HEK293 (cell line): Measurements from ENCODE around the gene RPGR.
A peak's percentile ranks its signal among the peaks of the same experiment; 100 is the strongest.

Experiments
- CTCF ChIA-PET: fragments of 350-600 bp; formaldehyde crosslinking; extraction: SDS; loops from one replicate; lab custom pipeline; 2021; ENCODE audit warnings: antibody characterized with exemption; lab: Yijun Ruan, JAX
- POLR2A ChIA-PET: fragments of 300-600 bp; formaldehyde crosslinking; extraction: SDS; loops from one replicate; lab custom pipeline; 2020; ENCODE audit warnings: antibody characterized with exemption, inconsistent platforms; lab: Yijun Ruan, JAX
- H3K27ac ChIP-seq: fragments of 200-500 bp; sonication (Bioruptor generic); 2 replicates; pipeline ENCODE4 v1.5.1; 2014; ENCODE audit warnings: low read depth, low read length, control low read depth, inconsistent platforms; ENCODE audit errors: extremely low read depth
- H3K36me3 ChIP-seq, 2 experiments: fragments of 200-500 bp in 1 of 2; sonication (Bioruptor generic) in 1 of 2; 1 replicate in 1 of 2; 2 replicates in 1 of 2; pipeline ENCODE4 v1.5.1; 2014 to 2017; ENCODE audit warnings: inconsistent platforms in 2 of 2, low read length in 2 of 2; ENCODE audit not compliant: control insufficient read depth in 2 of 2, insufficient read depth in 1 of 2
- H3K4me1 ChIP-seq: fragments of 200-500 bp; sonication (Bioruptor generic); 2 replicates; pipeline ENCODE4 v1.5.1; 2014; ENCODE audit warnings: mild to moderate bottlenecking, low read length, inconsistent platforms; ENCODE audit not compliant: control insufficient read depth, insufficient read depth
- H3K4me3 ChIP-seq: 2 replicates; pipeline ENCODE4 v1.5.1; 2011; ENCODE audit warnings: low read depth, mild to moderate bottlenecking, control low read depth, low read length, moderate library complexity
- H3K9me3 ChIP-seq: fragments of 200-500 bp; sonication (Bioruptor generic); 2 replicates; pipeline ENCODE4 v1.5.1; 2014; ENCODE audit warnings: low read depth, low read length, inconsistent platforms; ENCODE audit not compliant: control insufficient read depth, insufficient read depth
- GLI4 ChIP-seq: fragments of 450-650 bp; formaldehyde crosslinking; IDR thresholded peaks from 2 replicates; pipeline ENCODE4 v1.5.1; 2016; ENCODE audit warnings: missing biosample characterization, missing genetic modification characterization
- KLF17 ChIP-seq: fragments of 450-650 bp; formaldehyde crosslinking; IDR thresholded peaks from 2 replicates; pipeline ENCODE4 v1.5.1; 2016; ENCODE audit warnings: missing biosample characterization, missing genetic modification characterization
- OSR2 ChIP-seq: fragments of 450-650 bp; formaldehyde crosslinking; IDR thresholded peaks from 2 replicates; pipeline ENCODE4 v1.5.1; 2016; ENCODE audit warnings: missing biosample characterization, missing genetic modification characterization
- PRDM2 ChIP-seq: fragments of 450-650 bp; formaldehyde crosslinking; IDR thresholded peaks from 2 replicates; pipeline ENCODE4 v1.5.1; 2016; ENCODE audit warnings: missing biosample characterization, missing genetic modification characterization, borderline replicate concordance
- SP2 ChIP-seq: fragments of 450-650 bp; formaldehyde crosslinking; IDR thresholded peaks from 2 replicates; pipeline ENCODE4 v1.5.1; 2016; ENCODE audit warnings: missing biosample characterization, missing genetic modification characterization
- WT1 ChIP-seq: fragments of 450-650 bp; formaldehyde crosslinking; IDR thresholded peaks from 2 replicates; pipeline ENCODE4 v1.5.1; 2016; ENCODE audit warnings: missing biosample characterization, missing genetic modification characterization
- ZBTB1 ChIP-seq: fragments of 450-650 bp; formaldehyde crosslinking; IDR thresholded peaks from 2 replicates; pipeline ENCODE4 v1.5.1; 2016; ENCODE audit warnings: missing biosample characterization, missing genetic modification characterization
- ZBTB6 ChIP-seq: fragments of 450-650 bp; formaldehyde crosslinking; IDR thresholded peaks from 2 replicates; pipeline ENCODE4 v1.5.1; 2017; ENCODE audit warnings: missing biosample characterization, missing genetic modification characterization
- ZBTB7A ChIP-seq: fragments of 450-650 bp; formaldehyde crosslinking; IDR thresholded peaks from 2 replicates; pipeline ENCODE4 v1.5.1; 2016; ENCODE audit warnings: low read depth, missing biosample characterization, missing genetic modification characterization
- ZFHX2 ChIP-seq: fragments of 450-650 bp; formaldehyde crosslinking; conservative IDR thresholded peaks from 2 replicates; pipeline ENCODE4 v1.5.1; 2016; ENCODE audit warnings: missing biosample characterization, missing genetic modification characterization
- ZNF19 ChIP-seq: fragments of 450-650 bp; formaldehyde crosslinking; IDR thresholded peaks from 2 replicates; pipeline ENCODE4; 2016; ENCODE audit warnings: missing biosample characterization, missing genetic modification characterization, low read depth
- ZNF280C ChIP-seq: fragments of 450-650 bp; formaldehyde crosslinking; IDR thresholded peaks from 2 replicates; pipeline ENCODE4 v1.5.1; 2016; ENCODE audit warnings: missing biosample characterization, missing genetic modification characterization
- ZNF354C ChIP-seq: fragments of 450-650 bp; formaldehyde crosslinking; IDR thresholded peaks from 2 replicates; pipeline ENCODE4 v1.5.1; 2016; ENCODE audit warnings: missing biosample characterization, missing genetic modification characterization, low read depth, borderline replicate concordance
- ZNF404 ChIP-seq: fragments of 450-650 bp; formaldehyde crosslinking; IDR thresholded peaks from 2 replicates; pipeline ENCODE4 v1.5.1; 2017; ENCODE audit warnings: missing biosample characterization, missing genetic modification characterization
- ZNF449 ChIP-seq: fragments of 450-650 bp; formaldehyde crosslinking; IDR thresholded peaks from 2 replicates; pipeline ENCODE4 v1.5.1; 2017; ENCODE audit warnings: missing biosample characterization, mild to moderate bottlenecking, missing genetic modification characterization, moderate library complexity
- ZNF571 ChIP-seq: fragments of 450-650 bp; formaldehyde crosslinking; IDR thresholded peaks from 2 replicates; pipeline ENCODE4 v1.5.0; 2017; ENCODE audit warnings: missing biosample characterization, missing genetic modification characterization
- ZNF624 ChIP-seq: fragments of 450-650 bp; formaldehyde crosslinking; IDR thresholded peaks from 2 replicates; pipeline ENCODE4 v1.5.1; 2017; ENCODE audit warnings: missing biosample characterization, missing genetic modification characterization
- ZNF654 ChIP-seq: fragments of 450-650 bp; formaldehyde crosslinking; IDR thresholded peaks from 2 replicates; pipeline ENCODE4 v1.5.1; 2016; ENCODE audit warnings: low read depth, missing biosample characterization, missing genetic modification characterization
- ZNF658 ChIP-seq: fragments of 450-650 bp; formaldehyde crosslinking; IDR thresholded peaks from 2 replicates; pipeline ENCODE4; 2016; ENCODE audit warnings: missing biosample characterization, missing genetic modification characterization
- ZNF768 ChIP-seq: fragments of 450-650 bp; formaldehyde crosslinking; IDR thresholded peaks from 2 replicates; pipeline ENCODE4 v1.5.1; 2018; ENCODE audit warnings: missing biosample characterization, mild to moderate bottlenecking, missing genetic modification characterization
- ZNF776 ChIP-seq: fragments of 450-650 bp; formaldehyde crosslinking; IDR thresholded peaks from 2 replicates; pipeline ENCODE4 v1.5.0; 2017; ENCODE audit warnings: missing biosample characterization, missing genetic modification characterization, borderline replicate concordance
- ZNF830 ChIP-seq: fragments of 450-650 bp; IDR thresholded peaks from 2 replicates; pipeline ENCODE4 v1.5.0; 2018; ENCODE audit warnings: missing biosample characterization, missing genetic modification characterization, low read depth, mild to moderate bottlenecking, moderate library complexity

Gene RPGR

GRCh38 chrX:38278682-38279081 lies 48.6 kb downstream of the RPGR start (continued):
- TF ChIP-seq PRDM2 (tag by site-specific recombination): no peak
- TF ChIP-seq ZNF624 (tag by site-specific recombination): no peak
- TF ChIP-seq ZNF658 (tag by site-specific recombination): no peak
- TF ChIP-seq ZNF571 (tag by site-specific recombination): no peak
- no peak for TF ChIP-seq WT1 (tag by site-specific recombination)
- TF ChIP-seq ZNF776: no peak

GRCh38 chrX:38277802-38278201 lies 49.5 kb downstream of the RPGR start:
- TF ChIP-seq ZNF768 (tag by site-specific recombination) (no peak), ZFHX2 (tag by site-specific recombination) (no peak), OSR2 (tag by site-specific recombination) (peak; percentile 38; the same call in 1 of the 2 replicates), ZBTB7A (tag by site-specific recombination) (no peak), ZNF449 (no peak), KLF17 (tag by site-specific recombination) (peak; percentile 61; the same call in 1 of the 2 replicates)
- TF ChIP-seq, all 188 proteins: peak for 2
- ChIA-PET CTCF (interaction anchor here (0.9 to 1.4 kb wide), 2 partner anchors 16 to 49 kb away, joined by 3 to 9 read pairs; partner anchors contain the start of gene RPGR), POLR2A (interaction anchor here (1.0 kb wide), 1 partner anchor 49 kb away, joined by 5 read pairs; the partner anchor contains the start of gene RPGR)
- Histone ChIP-seq H3K4me3 (no peak overlapping the region), H3K27ac (no peak overlapping the region), H3K36me3 (no peaks in the 10 kb centered on the region), H3K9me3 (no peaks in the 10 kb centered on the region), H3K4me1 (peaks cover 14% of the 10 kb centered on the region)

- ChIA-PET CTCF (interaction anchor here (1.4 kb wide), 1 partner anchor 50 kb away, joined by 9 read pairs; the partner anchor contains the start of gene RPGR), POLR2A (no interaction called here)
- Histone ChIP-seq H3K9me3 (no peaks in the 10 kb centered on the region), H3K4me1 (peaks cover 14% of the 10 kb centered on the region), H3K4me3 (no peak overlapping the region), H3K36me3 (no peaks in the 10 kb centered on the region), H3K27ac (no peak overlapping the region)
- no peak for TF ChIP-seq ZNF830
- TF ChIP-seq ZNF404: no peak
- TF ChIP-seq ZBTB1 (tag by site-specific recombination): no peak
- no peak for TF ChIP-seq ZNF280C (tag by site-specific recombination)
- no peak for TF ChIP-seq GLI4 (tag by site-specific recombination)
- no peak for TF ChIP-seq ZBTB6
- no peak for TF ChIP-seq ZNF354C (tag by site-specific recombination)
- TF ChIP-seq ZNF654 (tag by site-specific recombination): no peak
- TF ChIP-seq SP2 (tag by site-specific recombination): no peak
- TF ChIP-seq ZNF19 (tag by site-specific recombination): no peak
Measured at GRCh38 chrX:38277136-38277535, 50.2 kb downstream of the RPGR start.
